Activated T-helper 17 cell treated with anti-CD3 and anti-CD28 coated beads, Interleukin-2, amount 50 U/mL, for 72 hours (primary cell): ENCODE data around the gene PET100. TPM values are rescaled to one million over a fixed set of nuclear protein-coding genes. Genes with fewer than 3 reads are reported as not detected.

Experiments used
- ATAC-seq: fragments of 150-1000 bp; cut with Tn5 transposase; replicated peaks from 2 replicates; pipeline ENCODE4 v1.10.0; 2021; ENCODE audit warnings: mild to moderate bottlenecking, moderate library complexity
- H3K27ac Mint-ChIP-seq: one replicate; pipeline ENCODE4 v1.8.0; 2022; ENCODE audit warnings: mixed read lengths
- H3K27me3 Mint-ChIP-seq: one replicate; pipeline ENCODE4 v1.8.0; 2022; ENCODE audit warnings: mixed read lengths
- H3K36me3 Mint-ChIP-seq: one replicate; pipeline ENCODE4 v1.8.0; 2022; ENCODE audit warnings: low read depth, mild to moderate bottlenecking, mixed read lengths
- H3K4me1 Mint-ChIP-seq: one replicate; pipeline ENCODE4 v1.8.0; 2022; ENCODE audit warnings: mixed read lengths
- H3K4me3 Mint-ChIP-seq: one replicate; pipeline ENCODE4 v1.8.0; 2022; ENCODE audit warnings: mild to moderate bottlenecking, mixed read lengths
- H3K9me3 Mint-ChIP-seq: one replicate; pipeline ENCODE4 v1.8.0; 2022; ENCODE audit warnings: mixed read lengths
- total RNA-seq, 2 donors: library from RNA; stranded (reverse); gene quantifications; one replicate each; pipeline ENCODE4 v1.2.3, GENCODE V29; 2022

The PET100 gene
- total RNA-seq, 2 donors from 2014 or later: 90.1 to 93.7 TPM

GRCh38 chr19:7669641-7670040 lies 40.0 kb downstream of the PET100 start:
- Mint-ChIP-seq H3K9me3 (no peaks in the 10 kb centered on the region), H3K27ac (no peak overlapping the region), H3K27me3 (peaks cover 22% of the 10 kb centered on the region), H3K4me3 (no peak overlapping the region), H3K4me1 (no peaks in the 10 kb centered on the region), H3K36me3 (no peaks in the 10 kb centered on the region)
- no peak for ATAC-seq

- no peak overlapping the region for H3K27ac Mint-ChIP-seq
- H3K36me3 Mint-ChIP-seq: no peaks in the 10 kb centered on the region
- no peak for ATAC-seq
- H3K9me3 Mint-ChIP-seq: no peaks in the 10 kb centered on the region
- peak overlapping the region; percentile 42 for H3K4me3 Mint-ChIP-seq
- no peaks in the 10 kb centered on the region for H3K4me1 Mint-ChIP-seq
- peaks cover 22% of the 10 kb centered on the region for H3K27me3 Mint-ChIP-seq
These were observed 40.7 kb downstream of the PET100 start for GRCh38 chr19:7670150-7670783.

- Mint-ChIP-seq H3K9me3 (no peaks in the 10 kb centered on the region), H3K4me1 (peaks cover 2% of the 10 kb centered on the region), H3K27me3 (peaks cover 24% of the 10 kb centered on the region), H3K4me3 (peak overlapping the region; percentile 42), H3K36me3 (no peaks in the 10 kb centered on the region), H3K27ac (no peak overlapping the region)
- ATAC-seq: no peak
These were observed 41.2 kb downstream of the PET100 start for GRCh38 chr19:7670790-7671189.

GRCh38 chr19:7672522-7672921 lies 42.9 kb downstream of the PET100 start:
- H3K9me3 Mint-ChIP-seq: no peaks in the 10 kb centered on the region
- no peak overlapping the region for H3K27ac Mint-ChIP-seq
- no peak for ATAC-seq
- peaks cover 27% of the 10 kb centered on the region for H3K27me3 Mint-ChIP-seq
- H3K36me3 Mint-ChIP-seq: no peaks in the 10 kb centered on the region
- peaks cover 5% of the 10 kb centered on the region for H3K4me1 Mint-ChIP-seq
- no peak overlapping the region for H3K4me3 Mint-ChIP-seq

- peak; percentile 30 for ATAC-seq
- Mint-ChIP-seq H3K4me1 (peaks cover 9% of the 10 kb centered on the region), H3K9me3 (no peaks in the 10 kb centered on the region), H3K4me3 (no peak overlapping the region), H3K36me3 (no peaks in the 10 kb centered on the region), H3K27me3 (peaks cover 27% of the 10 kb centered on the region), H3K27ac (no peak overlapping the region)
These were observed 44.7 kb downstream of the PET100 start for GRCh38 chr19:7674010-7675005.

- H3K36me3 Mint-ChIP-seq: peaks cover 4% of the 10 kb centered on the region
- no peak for ATAC-seq
- H3K9me3 Mint-ChIP-seq: no peaks in the 10 kb centered on the region
- peaks cover 15% of the 10 kb centered on the region for H3K4me1 Mint-ChIP-seq
- peaks cover 23% of the 10 kb centered on the region for H3K27me3 Mint-ChIP-seq
- peak overlapping the region; percentile 13 for H3K4me3 Mint-ChIP-seq
- no peak overlapping the region for H3K27ac Mint-ChIP-seq
These were observed 46.8 kb downstream of the PET100 start for GRCh38 chr19:7676376-7676775.

GRCh38 chr19:7676854-7677253 lies 47.3 kb downstream of the PET100 start, which contains the start of gene MCEMP1:
Gene MCEMP1 (plus strand): TSS chr19:7677090. CDS start chr19:7677121, 31 bp downstream.
- no peaks in the 10 kb centered on the region for H3K9me3 Mint-ChIP-seq
- no peak for ATAC-seq
- H3K27me3 Mint-ChIP-seq: peaks cover 21% of the 10 kb centered on the region
- H3K4me3 Mint-ChIP-seq: peak within 1 kb of the TSS; percentile 13
- peaks cover 15% of the 10 kb centered on the region for H3K4me1 Mint-ChIP-seq
- H3K27ac Mint-ChIP-seq: no peak within 1 kb of the TSS
- peaks cover 9% of the 10 kb centered on the region for H3K36me3 Mint-ChIP-seq

GRCh38 chr19:7677669-7678311 lies 48.2 kb downstream of the PET100 start:
- H3K4me3 Mint-ChIP-seq: peak overlapping the region; percentile 32

GRCh38 chr19:7678971-7679751 lies 49.6 kb downstream of the PET100 start:
- H3K4me1 Mint-ChIP-seq: peaks cover 15% of the 10 kb centered on the region
- peaks cover 11% of the 10 kb centered on the region for H3K27me3 Mint-ChIP-seq
- H3K9me3 Mint-ChIP-seq: no peaks in the 10 kb centered on the region
- peak; percentile 72 for ATAC-seq
- H3K27ac Mint-ChIP-seq: peak overlapping the region; percentile 86
- H3K4me3 Mint-ChIP-seq: peak overlapping the region; percentile 65
- H3K36me3 Mint-ChIP-seq: peaks cover 30% of the 10 kb centered on the region

More at GRCh38 chr19:7677669-7678311, 48.2 kb downstream of the PET100 start:
- H3K27ac Mint-ChIP-seq: no peak overlapping the region
- H3K9me3 Mint-ChIP-seq: no peaks in the 10 kb centered on the region
- no peak for ATAC-seq
- H3K27me3 Mint-ChIP-seq: peaks cover 19% of the 10 kb centered on the region
- H3K4me1 Mint-ChIP-seq: peaks cover 15% of the 10 kb centered on the region
- H3K36me3 Mint-ChIP-seq: peaks cover 16% of the 10 kb centered on the region

- no peaks in the 10 kb centered on the region for H3K9me3 Mint-ChIP-seq
- H3K4me3 Mint-ChIP-seq: peak overlapping the region; percentile 65
- ATAC-seq: no peak
- H3K4me1 Mint-ChIP-seq: peaks cover 15% of the 10 kb centered on the region
- peak overlapping the region; percentile 86 for H3K27ac Mint-ChIP-seq
- peaks cover 33% of the 10 kb centered on the region for H3K36me3 Mint-ChIP-seq
- peaks cover 11% of the 10 kb centered on the region for H3K27me3 Mint-ChIP-seq
These were observed 50.4 kb downstream of the PET100 start for GRCh38 chr19:7679771-7680605.

GRCh38 chr19:7680606-7681339 lies 51.2 kb downstream of the PET100 start, which contains the start of gene TRAPPC5:
Gene TRAPPC5 (plus strand): TSS chr19:7680833. CDS start chr19:7682254, 1,421 bp downstream.
- Mint-ChIP-seq H3K36me3 (peaks cover 39% of the 10 kb centered on the region), H3K27me3 (peaks cover 9% of the 10 kb centered on the region), H3K9me3 (no peaks in the 10 kb centered on the region), H3K4me1 (peaks cover 13% of the 10 kb centered on the region), H3K4me3 (peak within 1 kb of the TSS; percentile 86), H3K27ac (peak within 1 kb of the TSS; percentile 93)
- ATAC-seq: peak; percentile 43
